Activated CD4-positive, alpha-beta T cell treated with anti-CD3 and anti-CD28 coated beads, Interleukin-2, amount 10 ng/mL, durations not matched to agents 24 days and 14 days (primary cell): ENCODE results near the gene SINHCAF. TPM values are rescaled to one million over a fixed set of nuclear protein-coding genes. Genes with fewer than 3 reads are reported as not detected.
A peak's percentile ranks its signal among the peaks of the same experiment; 100 is the strongest.

ENCODE experiments used
- DNase-seq: peaks from one replicate; pipeline ENCODE4 v3.0.0; 2022
- H3K27ac Mint-ChIP-seq: one replicate; pipeline ENCODE4 v1.8.0; 2022; ENCODE audit warnings: mild to moderate bottlenecking, mixed read lengths
- H3K27me3 Mint-ChIP-seq: one replicate; pipeline ENCODE4 v1.8.0; 2022; ENCODE audit warnings: mixed read lengths
- H3K36me3 Mint-ChIP-seq: one replicate; pipeline ENCODE4 v1.8.0; 2022; ENCODE audit warnings: low read depth, mild to moderate bottlenecking, mixed read lengths
- H3K4me1 Mint-ChIP-seq: one replicate; pipeline ENCODE4 v1.8.0; 2021; ENCODE audit warnings: mixed read lengths
- H3K4me3 Mint-ChIP-seq: one replicate; pipeline ENCODE4 v1.8.0; 2022; ENCODE audit warnings: mild to moderate bottlenecking, moderate library complexity, mixed read lengths
- H3K9me3 Mint-ChIP-seq: one replicate; pipeline ENCODE4 v1.8.0; 2021; ENCODE audit warnings: mixed read lengths
- intact Hi-C: fragments of 100-400 bp; cut with micrococcal nuclease; formaldehyde crosslinking; loops from one replicate; pipeline ENCODE4 v1.15.1; 2023
- total RNA-seq: library from RNA; stranded (reverse); gene quantifications from 2 replicates; pipeline ENCODE4 v1.2.3, GENCODE V29; 2022

Gene SINHCAF
- total RNA-seq, 1 donor from 2014 or later, result 277 TPM

DNA sequence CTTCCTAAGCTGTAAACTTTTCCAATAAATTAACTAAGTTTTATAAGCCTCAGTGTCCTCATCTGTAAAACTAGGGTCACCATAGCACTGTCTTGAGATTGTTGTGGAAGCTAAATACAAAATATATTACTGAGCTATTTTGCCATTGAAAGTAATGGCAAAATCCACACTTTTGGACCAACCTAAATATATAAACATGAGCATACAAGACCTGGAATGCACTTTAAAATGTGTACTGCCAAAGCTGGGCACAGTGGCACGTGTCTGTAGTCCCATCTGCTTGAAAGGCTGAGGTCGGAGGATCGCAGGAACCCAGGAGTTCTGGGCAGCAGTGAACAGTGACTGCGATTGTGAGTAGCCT lies 29.8 kb upstream of the SINHCAF start:
- Mint-ChIP-seq H3K4me3 (no peak overlapping the region), H3K27ac (no peak overlapping the region), H3K36me3 (no peaks in the 10 kb centered on the region), H3K9me3 (no peaks in the 10 kb centered on the region), H3K27me3 (peaks cover 3% of the 10 kb centered on the region), H3K4me1 (no peaks in the 10 kb centered on the region)
- DNase-seq, result no peak
- intact Hi-C loops, result no loop called here

GRCh38 chr12:31353750-31354708 lies 28.1 kb upstream of the SINHCAF start:
- Mint-ChIP-seq H3K36me3 (no peaks in the 10 kb centered on the region), H3K4me3 (no peak overlapping the region), H3K27ac (no peak overlapping the region), H3K4me1 (no peaks in the 10 kb centered on the region), H3K9me3 (no peaks in the 10 kb centered on the region), H3K27me3 (peaks cover 11% of the 10 kb centered on the region)
- intact Hi-C loops, result no loop called here
- DNase-seq, result no peak

- Mint-ChIP-seq H3K9me3 (no peaks in the 10 kb centered on the region), H3K4me3 (no peak overlapping the region), H3K36me3 (no peaks in the 10 kb centered on the region), H3K27ac (no peak overlapping the region), H3K4me1 (no peaks in the 10 kb centered on the region), H3K27me3 (peaks cover 8% of the 10 kb centered on the region)
- DNase-seq, result no peak
- intact Hi-C loops, result no loop called here
These were observed 20.3 kb upstream of the SINHCAF start for GRCh38 chr12:31346267-31346666.

DNA sequence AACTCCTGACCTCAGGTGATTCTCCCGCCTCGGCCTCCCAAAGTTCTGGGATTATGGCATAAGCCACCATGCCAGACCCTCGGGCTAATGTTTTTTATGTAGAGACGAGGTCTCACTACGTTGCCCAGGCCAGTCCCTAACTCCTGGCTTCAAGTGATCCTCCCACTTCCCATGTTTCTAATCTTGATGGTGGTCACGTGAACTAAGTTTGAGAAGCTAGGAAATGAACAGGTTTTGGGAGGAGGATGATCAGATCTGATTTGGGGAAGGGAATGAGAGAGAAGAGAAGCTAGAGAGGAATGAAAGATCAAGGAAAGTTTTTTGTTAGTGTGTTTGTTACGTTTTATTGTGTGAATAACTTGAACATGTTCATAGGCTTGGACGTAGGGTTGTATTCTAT lies 17.2 kb upstream of the SINHCAF start:
- intact Hi-C loops, result no loop called here
- Mint-ChIP-seq H3K27me3 (no peaks in the 10 kb centered on the region), H3K4me1 (no peaks in the 10 kb centered on the region), H3K27ac (no peak overlapping the region), H3K4me3 (no peak overlapping the region), H3K9me3 (no peaks in the 10 kb centered on the region), H3K36me3 (no peaks in the 10 kb centered on the region)
- no peak for DNase-seq

DNA sequence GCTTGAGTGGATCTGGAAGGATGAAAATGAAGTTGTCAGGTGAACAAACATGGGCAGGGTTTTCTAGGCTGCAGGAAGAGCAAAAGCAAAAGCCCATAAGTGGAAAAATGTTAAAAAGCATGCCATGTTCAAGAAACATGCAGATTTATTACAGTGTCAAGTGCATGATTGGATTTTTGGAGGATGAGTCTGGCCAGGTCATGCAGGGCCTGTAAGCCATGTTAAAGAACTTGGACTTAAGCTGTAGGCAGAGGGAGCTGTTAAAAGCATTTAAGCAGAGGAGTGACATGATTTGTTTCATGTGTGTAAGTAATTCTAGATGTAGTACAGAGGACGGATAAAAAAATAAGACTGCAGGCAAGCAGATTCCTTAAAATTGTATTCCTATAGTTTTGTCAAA lies 16.3 kb upstream of the SINHCAF start:
- H3K4me1 Mint-ChIP-seq, result no peaks in the 10 kb centered on the region
- intact Hi-C loops, result no loop called here
- no peaks in the 10 kb centered on the region for H3K36me3 Mint-ChIP-seq
- no peak for DNase-seq
- H3K9me3 Mint-ChIP-seq, result no peaks in the 10 kb centered on the region
- H3K27me3 Mint-ChIP-seq, result no peaks in the 10 kb centered on the region
- no peak overlapping the region for H3K4me3 Mint-ChIP-seq
- H3K27ac Mint-ChIP-seq, result no peak overlapping the region

GRCh38 chr12:31339831-31340622 lies 14.1 kb upstream of the SINHCAF start:
- Mint-ChIP-seq H3K27me3 (no peaks in the 10 kb centered on the region), H3K36me3 (no peaks in the 10 kb centered on the region), H3K27ac (no peak overlapping the region)

DNA sequence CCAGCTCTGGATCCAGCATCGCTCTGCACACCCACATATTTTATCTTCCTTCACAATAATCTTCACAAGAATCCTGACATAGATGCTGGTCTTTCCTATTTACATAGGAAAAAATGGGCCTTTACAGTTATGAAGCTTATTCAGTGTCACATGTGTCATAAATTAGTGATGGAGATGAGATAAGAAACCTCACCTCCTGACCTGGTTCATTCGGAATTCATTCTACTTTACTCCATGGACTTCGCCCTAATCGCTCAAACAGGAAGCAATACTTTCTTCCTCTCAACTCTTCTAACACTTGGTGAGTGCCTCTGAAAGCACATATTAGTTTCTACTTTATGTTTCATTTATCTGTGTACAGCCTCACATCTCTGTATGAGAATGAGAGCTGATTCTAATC lies 12.0 kb upstream of the SINHCAF start:
- intact Hi-C loops, result no loop called here

More at GRCh38 chr12:31339831-31340622, 14.1 kb upstream of the SINHCAF start:
- Mint-ChIP-seq H3K9me3 (no peaks in the 10 kb centered on the region), H3K4me1 (no peaks in the 10 kb centered on the region), H3K4me3 (no peak overlapping the region)
- DNase-seq, result no peak
- intact Hi-C loops, result no loop called here

GRCh38 chr12:31331242-31331641 lies 5.3 kb upstream of the SINHCAF start:
- intact Hi-C loops, result no loop called here
- Mint-ChIP-seq H3K27me3 (peaks cover 21% of the 10 kb centered on the region), H3K36me3 (no peaks in the 10 kb centered on the region), H3K9me3 (no peaks in the 10 kb centered on the region), H3K4me3 (no peak overlapping the region), H3K27ac (no peak overlapping the region), H3K4me1 (peaks cover 4% of the 10 kb centered on the region)
- DNase-seq, result no peak

More for the DNA sequence above, 12.0 kb upstream of the SINHCAF start:
- Mint-ChIP-seq H3K27ac (no peak overlapping the region), H3K36me3 (no peaks in the 10 kb centered on the region), H3K27me3 (peaks cover 5% of the 10 kb centered on the region), H3K4me3 (no peak overlapping the region), H3K4me1 (no peaks in the 10 kb centered on the region), H3K9me3 (no peaks in the 10 kb centered on the region)
- DNase-seq, result no peak

- DNase-seq, result peak; percentile 57
These were observed 1.0 kb upstream of the SINHCAF start for GRCh38 chr12:31326736-31327659.

DNA sequence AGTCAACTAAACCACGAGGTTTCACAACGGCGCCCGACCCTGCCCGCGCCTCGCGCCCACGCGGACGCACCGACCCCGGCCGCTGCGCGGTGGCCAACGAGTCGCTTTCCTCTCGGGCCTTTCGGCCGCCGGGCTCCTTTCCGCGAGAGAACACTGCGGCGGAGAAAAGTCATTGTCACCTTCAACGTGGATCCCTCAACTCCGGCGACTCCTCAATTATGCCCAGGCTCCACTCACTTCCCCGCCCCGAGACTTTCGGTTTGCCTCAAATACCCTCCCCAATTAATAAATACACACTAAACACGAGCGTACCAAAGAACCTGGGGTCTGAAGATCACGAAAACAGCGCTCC lies 450 bp downstream of the SINHCAF start:
- Mint-ChIP-seq H3K4me1 (peaks cover 35% of the 10 kb centered on the region), H3K9me3 (no peaks in the 10 kb centered on the region), H3K36me3 (peaks cover 25% of the 10 kb centered on the region), H3K27ac (peak overlapping the region; percentile 100), H3K4me3 (peak overlapping the region; percentile 99), H3K27me3 (peaks cover 7% of the 10 kb centered on the region)
- intact Hi-C loops, result loop anchor here (1.0 to 10.0 kb wide), 7 partner anchors 8 to 1941 kb away; partner anchors contain the start of genes AMN1, BICD1 and ERGIC2
- DNase-seq, result no peak

More at GRCh38 chr12:31326736-31327659, 1.0 kb upstream of the SINHCAF start:
- Mint-ChIP-seq H3K4me3 (peak overlapping the region; percentile 99), H3K27ac (peak overlapping the region; percentile 15), H3K36me3 (peaks cover 21% of the 10 kb centered on the region), H3K4me1 (peaks cover 20% of the 10 kb centered on the region), H3K9me3 (no peaks in the 10 kb centered on the region), H3K27me3 (peaks cover 13% of the 10 kb centered on the region)
- intact Hi-C loops, result loop anchor here (1.0 to 10.0 kb wide), 8 partner anchors 35 to 1942 kb away; partner anchors contain the start of genes BICD1, CAPRIN2, ERGIC2 and ETFBKMT

GRCh38 chr12:31324845-31325523 lies 966 bp downstream of the SINHCAF start:
- Mint-ChIP-seq H3K4me1 (peaks cover 40% of the 10 kb centered on the region), H3K27ac (peak overlapping the region; percentile 100), H3K9me3 (no peaks in the 10 kb centered on the region), H3K36me3 (peaks cover 28% of the 10 kb centered on the region), H3K27me3 (peaks cover 6% of the 10 kb centered on the region), H3K4me3 (peak overlapping the region; percentile 99)
- DNase-seq, result peak; percentile 85
- intact Hi-C loops, result loop anchor here (1.0 to 10.0 kb wide), 9 partner anchors 8 to 1940 kb away; partner anchors contain the start of genes AMN1, BICD1 and ERGIC2

DNA sequence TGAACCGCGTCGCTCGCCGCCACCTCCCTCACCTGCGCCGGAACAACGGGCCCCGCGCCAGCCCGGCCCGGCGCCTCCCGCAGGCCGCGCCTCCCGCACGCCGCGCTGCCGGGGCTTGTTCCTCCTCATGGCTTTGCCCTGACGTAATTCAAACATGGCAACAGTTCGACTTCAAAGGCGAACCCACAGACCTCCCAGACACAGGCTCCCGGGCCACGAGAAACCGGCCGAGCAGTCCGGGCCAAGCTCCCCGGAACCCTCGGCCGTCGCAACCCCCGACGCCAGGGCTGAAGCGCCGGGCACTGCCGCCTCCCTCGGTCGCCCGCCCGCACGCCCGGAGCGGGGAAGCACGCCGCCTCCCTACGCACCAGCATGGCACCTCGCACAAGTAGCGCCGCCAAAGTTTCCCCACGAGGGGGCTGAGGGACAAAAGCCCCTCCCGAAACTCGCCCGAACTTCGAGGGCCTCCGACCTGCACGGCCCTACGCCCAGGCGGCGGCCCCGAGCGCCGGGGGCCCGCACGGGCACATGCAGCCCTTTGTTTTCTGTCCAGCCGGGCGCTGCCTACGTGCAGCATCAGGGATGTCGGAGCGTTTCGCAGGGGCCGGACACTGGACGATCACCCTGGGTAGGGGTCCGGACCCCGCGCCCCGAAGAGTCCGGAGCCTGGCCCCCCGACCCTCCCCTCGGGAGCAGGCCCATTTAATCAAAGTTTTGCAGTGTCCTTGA lies 1.7 kb downstream of the SINHCAF start:
- no peaks in the 10 kb centered on the region for H3K9me3 Mint-ChIP-seq
- H3K4me1 Mint-ChIP-seq, result peaks cover 47% of the 10 kb centered on the region
- H3K27ac Mint-ChIP-seq, result peak overlapping the region; percentile 100
- peak overlapping the region; percentile 99 for H3K4me3 Mint-ChIP-seq
- intact Hi-C loops, result loop anchor here (5.0 to 10.0 kb wide), 6 partner anchors 423 to 1939 kb away; partner anchors contain the start of genes BICD1 and ERGIC2
- peaks cover 6% of the 10 kb centered on the region for H3K27me3 Mint-ChIP-seq
- peak; percentile 94 for DNase-seq
- H3K36me3 Mint-ChIP-seq, result peaks cover 35% of the 10 kb centered on the region
